ENCODE results near the gene PLAC8L1.
"Not testable (repeated sequence)": the region's sequence is repeated elsewhere in the genome, so short reads cannot be mapped to it uniquely, and the experiment has no call there.

Gene PLAC8L1

GRCh38 chr5:146126068-146126467 is 20.7 kb upstream of the PLAC8L1 start:
- Histone ChIP-seq H3K27me3 (ENCODE audit: control insufficient read depth in 1 of 2, insufficient read depth in 1 of 2, low read length in 2 of 2) (no peaks in the 10 kb centered on the region), H4K91ac (ENCODE audit: low read length) (no peak overlapping the region), H3K9ac (ENCODE audit: low read length) (no peak overlapping the region), H2BK15ac (ENCODE audit: low read depth, poor library complexity, severe bottlenecking) (no peak overlapping the region), H4K8ac (ENCODE audit: low read length) (no peak overlapping the region), H2BK120ac (ENCODE audit: low read depth, low read length) (no peak overlapping the region), H2BK12ac (ENCODE audit: low read length in 2 of 2) (no peak overlapping the region), H2BK5ac (ENCODE audit: low read depth, low read length, poor library complexity, severe bottlenecking) (no peak overlapping the region), H3K4me1 (ENCODE audit: control insufficient read depth, insufficient read depth, low read depth, low read length) (no peaks in the 10 kb centered on the region), H3K4ac (ENCODE audit: low read depth in 1 of 2, low read length in 2 of 2) (no peak overlapping the region), H3K14ac (ENCODE audit: low read length in 2 of 2) (no peak overlapping the region), H3K4me2 (ENCODE audit: low read length, poor library complexity, severe bottlenecking) (no peak overlapping the region), H2AFZ (ENCODE audit: low read depth, low read length) (no peak overlapping the region), H2AK5ac (ENCODE audit: low read length, severe bottlenecking) (no peak overlapping the region), H3K9me3 (ENCODE audit: control insufficient read depth, low read length) (no peaks in the 10 kb centered on the region), H3K27ac (ENCODE audit: low read length, poor library complexity, severe bottlenecking) (no peak overlapping the region), H3K36me3 (ENCODE audit: control insufficient read depth in 1 of 2, insufficient read depth in 2 of 2, low read depth in 1 of 2, low read length in 2 of 2) (peaks cover 3 to 95% of the 10 kb centered on the region in 2 experiments), H3K79me1 (replicated peaks; ENCODE audit: low read length, poor library complexity, severe bottlenecking) (peaks cover 6% of the 10 kb centered on the region), H3K18ac (ENCODE audit: low read depth in 1 of 2, low read length in 2 of 2) (no peak overlapping the region), H3K23ac (ENCODE audit: low read length in 2 of 2) (no peak overlapping the region), H3K4me3 (ENCODE audit: insufficient read depth in 1 of 2, low read depth in 1 of 2, low read length in 2 of 2) (no peak overlapping the region)
- DNase-seq: no peak

DNA sequence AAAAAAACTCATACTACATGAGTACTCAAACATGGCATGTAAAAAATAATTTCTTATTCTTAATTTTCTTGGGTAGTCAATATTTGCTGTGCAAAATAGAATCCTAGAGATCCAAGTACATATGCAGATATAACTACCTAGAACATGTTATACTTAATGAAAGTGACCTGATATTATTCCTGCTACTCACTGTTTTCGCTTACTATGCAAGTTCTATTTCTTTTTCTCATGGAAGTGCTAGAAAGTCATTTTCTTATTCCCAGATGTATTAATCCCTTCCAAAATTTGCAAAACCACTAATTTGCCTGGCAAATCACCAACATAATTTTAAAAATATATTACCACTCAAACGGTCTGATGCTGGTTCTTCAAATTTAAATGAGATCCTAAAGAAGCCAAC is 19.2 kb upstream of the PLAC8L1 start:
- H3K18ac ChIP-seq (ENCODE audit: low read depth in 1 of 2, low read length in 2 of 2): no peak overlapping the region
- H3K36me3 ChIP-seq (ENCODE audit: control insufficient read depth in 1 of 2, insufficient read depth in 2 of 2, low read depth in 1 of 2, low read length in 2 of 2): peaks cover 3 to 100% of the 10 kb centered on the region in 2 experiments
- H3K79me1 ChIP-seq (replicated peaks; ENCODE audit: low read length, poor library complexity, severe bottlenecking): peaks cover 4% of the 10 kb centered on the region
- H2BK5ac ChIP-seq (ENCODE audit: low read depth, low read length, poor library complexity, severe bottlenecking): no peak overlapping the region
- no peak overlapping the region for H3K23ac ChIP-seq (ENCODE audit: low read length in 2 of 2)
- no peaks in the 10 kb centered on the region for H3K9me3 ChIP-seq (ENCODE audit: control insufficient read depth, low read length)
- no peak overlapping the region for H3K4ac ChIP-seq (ENCODE audit: low read depth in 1 of 2, low read length in 2 of 2)
- no peak overlapping the region for H3K4me3 ChIP-seq (ENCODE audit: insufficient read depth in 1 of 2, low read depth in 1 of 2, low read length in 2 of 2)
- over 99% methylated on average over 2 of the region's 2 CpGs for WGBS
- no peak overlapping the region for H3K9ac ChIP-seq (ENCODE audit: low read length)
- no peak overlapping the region for H3K27ac ChIP-seq (ENCODE audit: low read length, poor library complexity, severe bottlenecking)
- H2BK12ac ChIP-seq (ENCODE audit: low read length in 2 of 2): no peak overlapping the region
- no peak overlapping the region for H3K4me2 ChIP-seq (ENCODE audit: low read length, poor library complexity, severe bottlenecking)
- H3K14ac ChIP-seq (ENCODE audit: low read length in 2 of 2): no peak overlapping the region
- H4K91ac ChIP-seq (ENCODE audit: low read length): no peak overlapping the region
- H2AK5ac ChIP-seq (ENCODE audit: low read length, severe bottlenecking): no peak overlapping the region
- no peak overlapping the region for H2AFZ ChIP-seq (ENCODE audit: low read depth, low read length)
- H2BK120ac ChIP-seq (ENCODE audit: low read depth, low read length): no peak overlapping the region
- no peaks in the 10 kb centered on the region for H3K27me3 ChIP-seq (ENCODE audit: control insufficient read depth in 1 of 2, insufficient read depth in 1 of 2, low read length in 2 of 2)
- H4K8ac ChIP-seq (ENCODE audit: low read length): no peak overlapping the region
- no peak overlapping the region for H2BK15ac ChIP-seq (ENCODE audit: low read depth, poor library complexity, severe bottlenecking)
- H3K4me1 ChIP-seq (ENCODE audit: control insufficient read depth, insufficient read depth, low read depth, low read length): no peaks in the 10 kb centered on the region
- no peak for DNase-seq

- not testable (repeated sequence) for H2BK120ac ChIP-seq (ENCODE audit: low read depth, low read length); H3K4me3 ChIP-seq (ENCODE audit: insufficient read depth in 1 of 2, low read depth in 1 of 2, low read length in 2 of 2); H3K79me1 ChIP-seq (replicated peaks; ENCODE audit: low read length, poor library complexity, severe bottlenecking); H2BK15ac ChIP-seq (ENCODE audit: low read depth, poor library complexity, severe bottlenecking); H4K8ac ChIP-seq (ENCODE audit: low read length); H3K9me3 ChIP-seq (ENCODE audit: control insufficient read depth, low read length); DNase-seq; H2BK5ac ChIP-seq (ENCODE audit: low read depth, low read length, poor library complexity, severe bottlenecking); H3K27me3 ChIP-seq (ENCODE audit: control insufficient read depth in 1 of 2, insufficient read depth in 1 of 2, low read length in 2 of 2); H3K23ac ChIP-seq (ENCODE audit: low read length in 2 of 2); H2AFZ ChIP-seq (ENCODE audit: low read depth, low read length); H3K9ac ChIP-seq (ENCODE audit: low read length); H2AK5ac ChIP-seq (ENCODE audit: low read length, severe bottlenecking); H3K18ac ChIP-seq (ENCODE audit: low read depth in 1 of 2, low read length in 2 of 2); H3K4me1 ChIP-seq (ENCODE audit: control insufficient read depth, insufficient read depth, low read depth, low read length); H3K4me2 ChIP-seq (ENCODE audit: low read length, poor library complexity, severe bottlenecking); H3K4ac ChIP-seq (ENCODE audit: low read depth in 1 of 2, low read length in 2 of 2); H4K91ac ChIP-seq (ENCODE audit: low read length); H3K14ac ChIP-seq (ENCODE audit: low read length in 2 of 2); H2BK12ac ChIP-seq (ENCODE audit: low read length in 2 of 2); H3K27ac ChIP-seq (ENCODE audit: low read length, poor library complexity, severe bottlenecking)
- peaks cover 7 to 100% of the 10 kb centered on the region in 2 experiments for H3K36me3 ChIP-seq (ENCODE audit: control insufficient read depth in 1 of 2, insufficient read depth in 2 of 2, low read depth in 1 of 2, low read length in 2 of 2)
- no CpG with 5 or more reads among the region's 1 CpG for WGBS
Observed at GRCh38 chr5:146121451-146121850, 16.1 kb upstream of the PLAC8L1 start.

DNA sequence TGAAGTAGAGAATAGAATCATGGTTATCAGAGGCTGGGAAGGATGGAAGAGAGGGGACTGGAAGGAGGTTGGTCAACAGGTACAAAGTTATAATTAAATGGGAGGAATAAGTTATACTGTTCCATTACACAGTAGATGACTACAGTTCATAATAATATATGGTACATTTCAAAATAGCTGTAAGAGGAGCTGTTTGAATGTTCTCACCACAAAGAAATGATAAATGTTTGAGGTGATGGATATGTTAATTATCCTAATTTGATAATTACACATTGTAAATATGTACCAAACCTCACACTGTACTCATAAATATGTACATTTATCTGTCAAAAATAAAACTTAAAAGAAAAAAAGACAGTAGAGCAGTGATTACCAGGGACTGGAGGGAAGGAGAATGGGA is 12.9 kb upstream of the PLAC8L1 start:
- H3K4me1 ChIP-seq (ENCODE audit: control insufficient read depth, insufficient read depth, low read depth, low read length): no peaks in the 10 kb centered on the region
- H2BK120ac ChIP-seq (ENCODE audit: low read depth, low read length): no peak overlapping the region
- no peak overlapping the region for H2BK12ac ChIP-seq (ENCODE audit: low read length in 2 of 2)
- no peak overlapping the region for H3K4ac ChIP-seq (ENCODE audit: low read depth in 1 of 2, low read length in 2 of 2)
- no peak overlapping the region for H3K4me2 ChIP-seq (ENCODE audit: low read length, poor library complexity, severe bottlenecking)
- no peaks in the 10 kb centered on the region for H3K27me3 ChIP-seq (ENCODE audit: control insufficient read depth in 1 of 2, insufficient read depth in 1 of 2, low read length in 2 of 2)
- DNase-seq: no peak
- no peak overlapping the region for H3K4me3 ChIP-seq (ENCODE audit: insufficient read depth in 1 of 2, low read depth in 1 of 2, low read length in 2 of 2)
- H3K27ac ChIP-seq (ENCODE audit: low read length, poor library complexity, severe bottlenecking): no peak overlapping the region
- no peak overlapping the region for H4K91ac ChIP-seq (ENCODE audit: low read length)
- H3K23ac ChIP-seq (ENCODE audit: low read length in 2 of 2): no peak overlapping the region
- no peak overlapping the region for H4K8ac ChIP-seq (ENCODE audit: low read length)
- no peak overlapping the region for H2AFZ ChIP-seq (ENCODE audit: low read depth, low read length)
- H2AK5ac ChIP-seq (ENCODE audit: low read length, severe bottlenecking): no peak overlapping the region
- H3K9me3 ChIP-seq (ENCODE audit: control insufficient read depth, low read length): no peaks in the 10 kb centered on the region
- H3K18ac ChIP-seq (ENCODE audit: low read depth in 1 of 2, low read length in 2 of 2): no peak overlapping the region
- no peak overlapping the region for H3K9ac ChIP-seq (ENCODE audit: low read length)
- H3K14ac ChIP-seq (ENCODE audit: low read length in 2 of 2): no peak overlapping the region
- H2BK5ac ChIP-seq (ENCODE audit: low read depth, low read length, poor library complexity, severe bottlenecking): no peak overlapping the region
- peaks cover 4% of the 10 kb centered on the region for H3K79me1 ChIP-seq (replicated peaks; ENCODE audit: low read length, poor library complexity, severe bottlenecking)
- H3K36me3 ChIP-seq (ENCODE audit: control insufficient read depth in 1 of 2, insufficient read depth in 2 of 2, low read depth in 1 of 2, low read length in 2 of 2): peaks cover 14 to 97% of the 10 kb centered on the region in 2 experiments
- no peak overlapping the region for H2BK15ac ChIP-seq (ENCODE audit: low read depth, poor library complexity, severe bottlenecking)
